Chondrocyte (in vitro differentiated cells): ENCODE measurements around the gene KIF6. TPM values are rescaled to one million over a fixed set of nuclear protein-coding genes. Genes with fewer than 3 reads are reported as not detected.

Source experiments
- DNase-seq: peaks from one replicate; pipeline ENCODE4 v3.0.0; 2021; ENCODE audit warnings: mixed read lengths, low spot score
- H3K27ac Mint-ChIP-seq: one replicate; pipeline ENCODE4 v1.8.0; 2021; ENCODE audit warnings: mild to moderate bottlenecking, moderate library complexity, mixed read lengths; ENCODE audit not compliant: unreplicated experiment
- H3K27me3 Mint-ChIP-seq: 2 replicates; pipeline ENCODE4 v1.8.0; 2021; ENCODE audit warnings: low read depth, mixed read lengths
- H3K36me3 Mint-ChIP-seq: 2 replicates; pipeline ENCODE4 v1.8.0; 2021; ENCODE audit warnings: low read depth, mixed read lengths
- H3K4me1 Mint-ChIP-seq: 2 replicates; pipeline ENCODE4 v1.8.0; 2021; ENCODE audit warnings: low read depth, mild to moderate bottlenecking, mixed read lengths
- H3K4me3 Mint-ChIP-seq: one replicate; pipeline ENCODE4 v1.8.0; 2021; ENCODE audit warnings: mild to moderate bottlenecking, moderate library complexity, mixed read lengths; ENCODE audit not compliant: unreplicated experiment
- H3K9me3 Mint-ChIP-seq: 2 replicates; pipeline ENCODE4 v1.8.0; 2021; ENCODE audit warnings: low read depth, mixed read lengths
- CTCF ChIP-seq: fragments of 200-600 bp; sonication (generic); IDR thresholded peaks from 2 replicates; pipeline ENCODE4 v1.5.0; 2021; ENCODE audit warnings: antibody characterized with exemption, mild to moderate bottlenecking, moderate library complexity
- total RNA-seq: library from RNA; stranded (reverse); gene quantifications from 3 replicates; pipeline ENCODE4 v1.2.1, GENCODE V29; 2021

Gene KIF6
- total RNA-seq, 1 donor from 2014 or later, result 0.62 TPM

- Mint-ChIP-seq H3K27me3 (no peaks in the 10 kb centered on the region), H3K36me3 (no peaks in the 10 kb centered on the region), H3K27ac (no peak overlapping the region), H3K4me1 (no peaks in the 10 kb centered on the region), H3K4me3 (no peak overlapping the region), H3K9me3 (no peaks in the 10 kb centered on the region)
- no peak for DNase-seq
- TF ChIP-seq CTCF, result no peak
Measured at GRCh38 chr6:39409889-39410288, 315.3 kb downstream of the KIF6 start.

- H3K4me1 Mint-ChIP-seq, result no peaks in the 10 kb centered on the region
- no peaks in the 10 kb centered on the region for H3K9me3 Mint-ChIP-seq
- H3K36me3 Mint-ChIP-seq, result no peaks in the 10 kb centered on the region
- DNase-seq, result no peak
- H3K27ac Mint-ChIP-seq, result no peak overlapping the region
- TF ChIP-seq CTCF, result no peak
- H3K27me3 Mint-ChIP-seq, result no peaks in the 10 kb centered on the region
- H3K4me3 Mint-ChIP-seq, result no peak overlapping the region
Measured at GRCh38 chr6:39407446-39407993, 317.7 kb downstream of the KIF6 start.

GRCh38 chr6:39404312-39404711 is 320.9 kb downstream of the KIF6 start:
- Mint-ChIP-seq H3K4me1 (no peaks in the 10 kb centered on the region), H3K27ac (no peak overlapping the region), H3K9me3 (no peaks in the 10 kb centered on the region), H3K36me3 (no peaks in the 10 kb centered on the region), H3K4me3 (no peak overlapping the region), H3K27me3 (no peaks in the 10 kb centered on the region)
- no peak for DNase-seq
- no peak for TF ChIP-seq CTCF

GRCh38 chr6:39403304-39403703 is 321.9 kb downstream of the KIF6 start:
- Mint-ChIP-seq H3K9me3 (no peaks in the 10 kb centered on the region), H3K27me3 (no peaks in the 10 kb centered on the region), H3K27ac (no peak overlapping the region), H3K36me3 (no peaks in the 10 kb centered on the region), H3K4me3 (no peak overlapping the region), H3K4me1 (no peaks in the 10 kb centered on the region)
- no peak for DNase-seq
- TF ChIP-seq CTCF, result no peak

GRCh38 chr6:39402239-39402751 is 322.9 kb downstream of the KIF6 start:
- no peak for TF ChIP-seq CTCF
- Mint-ChIP-seq H3K27me3 (no peaks in the 10 kb centered on the region), H3K9me3 (no peaks in the 10 kb centered on the region), H3K27ac (no peak overlapping the region), H3K36me3 (no peaks in the 10 kb centered on the region), H3K4me3 (no peak overlapping the region), H3K4me1 (no peaks in the 10 kb centered on the region)
- no peak for DNase-seq
